Endothelial cell of umbilical vein (primary cell): Measurements from ENCODE around the gene MOK.

Experiments used
- JUN ChIP-seq: IDR thresholded peaks from 2 replicates; pipeline ENCODE4 v1.6.1; 2011; ENCODE audit warnings: borderline replicate concordance, low read depth; ENCODE audit not compliant: insufficient read length, insufficient read depth
- POLR2A ChIP-seq: IDR thresholded peaks from 2 replicates; pipeline ENCODE4 v1.6.1; 2012; ENCODE audit warnings: low read depth, mild to moderate bottlenecking, control low read depth, low read length

GRCh38 chr14:102320033-102320660 is 15.2 kb upstream of the MOK start:
- TF ChIP-seq POLR2A = no peak
- TF ChIP-seq JUN = no peak
